Measurements from ENCODE around the gene ZNF226. TPM values are rescaled to one million over a fixed set of nuclear protein-coding genes. Genes with fewer than 3 reads are reported as not detected.
A peak's percentile ranks its signal among the peaks of the same experiment; 100 is the strongest.
"Not testable (repeated sequence)": the region's sequence is repeated elsewhere in the genome, so short reads cannot be mapped to it uniquely, and the experiment has no call there.

Gene ZNF226
- total RNA-seq, result 13.2 and 25.1 TPM in 2 replicates

GRCh38 chr19:44164673-44165512, at the start of gene ZNF226:
ZNF226 (plus strand) TSS chr19:44165100; CDS start chr19:44170081, 4,981 bp downstream.
- peak; percentile 100 for DNase-seq (ENCODE audit: low read depth)

- not testable (repeated sequence) for DNase-seq (ENCODE audit: low read depth)
Measured at GRCh38 chr19:44121162-44121561, 43.7 kb upstream of the ZNF226 start.

GRCh38 chr19:44131955-44132354, 32.9 kb upstream of the ZNF226 start:
- DNase-seq (ENCODE audit: low read depth), result no peak

GRCh38 chr19:44141191-44142058, 23.5 kb upstream of the ZNF226 start, which contains the start of gene ZNF234:
ZNF234 (plus strand) TSS chr19:44141554; CDS start chr19:44144633, 3,079 bp downstream.
- peak; percentile 73 for DNase-seq (ENCODE audit: low read depth)

- peak; percentile 13 for DNase-seq (ENCODE audit: low read depth)
Measured at GRCh38 chr19:44142059-44142433, 22.9 kb upstream of the ZNF226 start.

GRCh38 chr19:44149776-44150175, 15.1 kb upstream of the ZNF226 start:
- DNase-seq (ENCODE audit: low read depth), result no peak

GRCh38 chr19:44151491-44151890, 13.4 kb upstream of the ZNF226 start:
- DNase-seq (ENCODE audit: low read depth), result no peak

- no peak for DNase-seq (ENCODE audit: low read depth)
Measured at GRCh38 chr19:44156475-44156874, 8.4 kb upstream of the ZNF226 start.

GRCh38 chr19:44163789-44164188, 1.1 kb upstream of the ZNF226 start:
- no peak for DNase-seq (ENCODE audit: low read depth)

- DNase-seq (ENCODE audit: low read depth), result no peak
Measured at GRCh38 chr19:44164327-44164672, 600 bp upstream of the ZNF226 start.

GRCh38 chr19:44170660-44171059, 5.8 kb downstream of the ZNF226 start:
- DNase-seq (ENCODE audit: low read depth), result not testable (repeated sequence)

GRCh38 chr19:44176590-44176989, 11.7 kb downstream of the ZNF226 start:
- no peak for DNase-seq (ENCODE audit: low read depth)

GRCh38 chr19:44180968-44181367, 16.1 kb downstream of the ZNF226 start:
- DNase-seq (ENCODE audit: low read depth), result no peak

- DNase-seq (ENCODE audit: low read depth), result no peak
Measured at GRCh38 chr19:44182145-44182544, 17.2 kb downstream of the ZNF226 start.

- DNase-seq (ENCODE audit: low read depth), result no peak
Measured at GRCh38 chr19:44190020-44190419, 25.1 kb downstream of the ZNF226 start.

- DNase-seq (ENCODE audit: low read depth), result no peak
Measured at GRCh38 chr19:44192127-44192526, 27.2 kb downstream of the ZNF226 start.

GRCh38 chr19:44196772-44197171, 31.9 kb downstream of the ZNF226 start:
- DNase-seq (ENCODE audit: low read depth), result no peak

GRCh38 chr19:44202470-44202869, 37.6 kb downstream of the ZNF226 start:
- DNase-seq (ENCODE audit: low read depth), result no peak

GRCh38 chr19:44202974-44203373, 38.1 kb downstream of the ZNF226 start:
- DNase-seq (ENCODE audit: low read depth), result no peak

GRCh38 chr19:44203877-44204276, 39.0 kb downstream of the ZNF226 start:
- not testable (repeated sequence) for DNase-seq (ENCODE audit: low read depth)

GRCh38 chr19:44204772-44205171, 39.9 kb downstream of the ZNF226 start:
- no peak for DNase-seq (ENCODE audit: low read depth)

GRCh38 chr19:44207126-44207803, 42.4 kb downstream of the ZNF226 start:
- DNase-seq (ENCODE audit: low read depth), result peak; percentile 93

All from renal cortical epithelial cell (primary cell).